ENCODE results near the gene PSMD2. TPM values are rescaled to one million over a fixed set of nuclear protein-coding genes. Genes with fewer than 3 reads are reported as not detected.
"Not testable (repeated sequence)": the region's sequence is repeated elsewhere in the genome, so short reads cannot be mapped to it uniquely, and the experiment has no call there.

The PSMD2 gene
- 469 TPM for polyA plus RNA-seq (2013, experiment 1 of 2; ENCODE audit: insufficient read length)
- polyA plus RNA-seq (2013, experiment 2 of 2; ENCODE audit: insufficient read length), result 203 TPM

GRCh38 chr3:184298759-184299487 lies at the start of gene PSMD2:
PSMD2 (plus strand) TSS chr3:184299241; CDS start chr3:184299267, 26 bp downstream.
- peak; percentile 96 for DNase-seq

DNA sequence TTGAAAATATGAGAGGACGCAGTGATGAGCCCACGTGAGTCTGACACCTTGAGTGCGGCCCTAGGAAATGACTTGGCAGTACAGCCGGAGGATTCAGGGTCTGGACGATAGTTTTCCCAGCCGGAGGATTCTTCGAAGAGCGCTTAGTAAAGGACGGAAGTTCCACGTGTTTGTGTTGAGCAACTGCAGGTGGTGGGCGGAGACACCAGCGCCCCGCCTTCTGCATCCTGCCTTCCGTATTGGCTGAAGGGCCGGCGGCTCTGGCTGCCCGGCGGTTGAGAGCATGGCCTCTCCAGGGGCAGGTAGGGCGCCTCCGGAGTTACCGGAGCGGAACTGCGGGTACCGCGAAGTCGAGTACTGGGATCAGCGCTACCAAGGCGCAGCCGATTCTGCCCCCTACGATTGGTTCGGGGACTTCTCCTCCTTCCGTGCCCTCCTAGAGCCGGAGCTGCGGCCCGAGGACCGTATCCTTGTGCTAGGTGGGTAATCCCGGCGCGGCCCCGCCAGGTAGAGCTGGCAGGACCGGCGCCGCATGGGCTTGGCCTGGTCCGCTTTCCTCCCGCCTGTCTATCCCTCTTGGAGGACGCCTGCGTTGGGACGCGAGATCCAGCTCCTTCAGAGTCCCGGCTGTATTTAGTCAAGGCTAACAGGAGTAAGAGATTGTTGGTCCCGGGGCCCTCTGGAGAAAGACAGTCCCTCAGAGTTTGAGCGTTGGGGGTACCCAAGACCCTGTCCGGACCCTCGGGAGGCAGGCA lies 49.5 kb upstream of the PSMD2 start, which contains the start of gene EEF1AKMT4:
TSS of gene EEF1AKMT4 (plus strand) at position 261 of the 755 bp plus-strand sequence. CDS start at position 284, 23 bp downstream.
- DNase-seq, result peak; percentile 97

DNA sequence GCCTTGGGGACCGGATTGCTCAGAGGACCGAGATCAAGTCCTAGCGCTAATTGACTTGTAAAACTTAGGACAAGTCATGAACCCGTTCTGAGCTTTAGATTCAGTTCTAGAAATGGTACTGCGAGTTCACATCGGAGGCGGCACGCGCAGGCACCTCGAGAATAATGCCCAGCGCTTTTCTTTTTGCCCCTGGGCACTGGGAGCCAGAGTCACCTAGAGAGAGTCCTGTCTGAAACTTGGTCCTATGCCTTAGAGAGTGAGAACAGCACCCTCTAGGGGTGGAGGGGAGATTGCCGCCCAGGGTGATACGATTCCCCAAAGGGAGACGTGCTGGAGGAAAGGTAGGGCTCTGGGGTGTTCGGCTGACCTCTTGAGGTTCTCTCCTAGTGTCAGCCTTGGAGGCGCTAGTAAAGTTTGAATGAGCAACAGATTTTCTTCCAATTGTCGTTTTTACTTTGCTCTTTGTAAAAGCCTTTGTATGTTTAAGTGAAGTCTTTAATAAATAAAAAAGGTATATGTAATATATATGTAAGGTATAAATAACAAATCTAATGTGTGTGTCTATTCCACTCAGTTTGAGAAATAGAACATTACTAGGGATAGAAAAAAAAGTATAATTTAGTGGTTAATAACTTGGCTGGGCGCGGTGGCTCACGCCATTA lies 48.7 kb upstream of the PSMD2 start:
- peak; percentile 87 for DNase-seq

DNA sequence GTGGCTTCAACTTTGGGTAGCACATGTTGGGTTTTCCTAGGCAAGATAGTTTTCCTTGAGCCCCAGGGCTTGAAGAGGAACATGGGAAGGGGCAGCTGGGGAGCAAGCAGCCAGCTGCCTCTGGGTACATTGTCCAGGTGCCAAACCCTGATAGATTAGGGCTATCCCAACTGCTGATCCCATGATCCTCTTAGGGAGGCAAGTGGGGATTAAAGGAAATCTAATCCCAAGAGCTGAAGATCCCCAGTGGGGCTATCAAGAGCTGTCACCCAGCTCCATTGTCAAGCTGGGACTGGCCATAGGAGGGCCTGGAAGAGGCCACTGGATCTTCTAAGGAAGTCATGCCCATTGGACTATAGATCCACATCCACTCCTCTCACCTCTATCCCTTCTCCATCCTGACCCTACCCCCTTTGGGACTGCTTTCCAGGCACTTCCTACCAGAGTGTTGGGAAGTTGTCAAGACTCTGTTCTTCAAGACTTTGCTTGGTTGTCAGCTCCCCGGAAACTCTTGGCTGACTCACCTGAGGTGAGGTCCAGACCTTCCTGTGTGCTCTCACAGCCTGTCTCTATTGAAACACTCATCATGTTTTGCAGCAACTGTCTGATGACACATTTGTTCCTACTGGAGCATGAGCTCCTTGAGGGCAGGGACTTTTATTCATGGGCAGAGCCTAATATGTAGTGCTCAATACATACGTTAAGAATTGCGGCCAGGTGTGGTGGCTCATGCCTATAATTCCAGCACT lies 43.6 kb upstream of the PSMD2 start:
- no peak for DNase-seq

GRCh38 chr3:184257083-184257915 lies 41.7 kb upstream of the PSMD2 start:
- DNase-seq, result no peak

DNA sequence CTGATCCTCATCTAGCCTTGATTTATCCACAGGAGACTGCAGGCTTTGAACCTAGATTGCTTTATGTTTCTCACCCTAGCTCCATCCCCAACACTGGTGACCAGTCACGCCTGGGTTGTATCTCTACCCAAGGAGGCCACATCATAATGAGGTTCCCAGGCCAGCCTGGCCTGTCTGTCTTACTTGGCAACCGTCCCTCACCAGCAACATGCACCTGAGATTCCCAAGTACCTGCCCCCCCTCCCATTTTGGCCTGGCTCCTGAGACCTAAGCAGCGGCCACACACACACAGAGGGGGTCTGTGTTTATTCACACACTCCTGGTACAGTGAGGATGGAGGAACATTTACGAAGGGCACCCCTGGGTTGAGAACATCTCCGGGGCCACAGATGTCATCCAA lies 40.1 kb upstream of the PSMD2 start:
- DNase-seq, result no peak

GRCh38 chr3:184259396-184259877 lies 39.6 kb upstream of the PSMD2 start:
- DNase-seq, result no peak

- DNase-seq, result peak; percentile 31
These were observed 38.9 kb upstream of the PSMD2 start for GRCh38 chr3:184259878-184260723.

DNA sequence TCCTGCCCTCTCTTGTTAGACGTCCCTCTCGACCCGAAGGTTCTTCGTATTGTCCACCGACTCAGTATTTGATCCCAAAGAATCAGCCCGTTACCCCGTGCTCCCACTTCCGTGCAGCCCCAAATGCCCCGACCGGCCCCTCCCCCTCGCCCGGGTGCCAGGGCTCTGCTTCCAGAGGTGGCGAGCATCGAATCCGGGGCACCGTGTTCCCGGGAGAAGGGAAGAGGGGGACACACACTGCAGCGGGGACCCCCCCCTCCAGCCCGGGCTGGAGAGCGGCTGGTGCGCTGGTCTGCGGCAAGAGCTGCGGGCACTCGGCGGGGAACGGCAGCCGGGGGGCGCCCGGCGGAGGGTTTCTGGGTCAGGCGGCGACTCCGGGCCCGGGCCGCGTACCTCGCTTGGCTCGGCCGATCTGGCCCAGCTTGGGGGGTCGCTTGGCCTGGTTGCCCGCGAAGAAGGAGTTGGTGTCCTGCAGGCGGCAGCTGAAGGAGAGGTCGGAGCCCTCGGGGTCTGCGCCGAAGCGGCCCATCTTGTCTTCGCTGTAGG lies 38.2 kb upstream of the PSMD2 start:
- no peak for DNase-seq

DNA sequence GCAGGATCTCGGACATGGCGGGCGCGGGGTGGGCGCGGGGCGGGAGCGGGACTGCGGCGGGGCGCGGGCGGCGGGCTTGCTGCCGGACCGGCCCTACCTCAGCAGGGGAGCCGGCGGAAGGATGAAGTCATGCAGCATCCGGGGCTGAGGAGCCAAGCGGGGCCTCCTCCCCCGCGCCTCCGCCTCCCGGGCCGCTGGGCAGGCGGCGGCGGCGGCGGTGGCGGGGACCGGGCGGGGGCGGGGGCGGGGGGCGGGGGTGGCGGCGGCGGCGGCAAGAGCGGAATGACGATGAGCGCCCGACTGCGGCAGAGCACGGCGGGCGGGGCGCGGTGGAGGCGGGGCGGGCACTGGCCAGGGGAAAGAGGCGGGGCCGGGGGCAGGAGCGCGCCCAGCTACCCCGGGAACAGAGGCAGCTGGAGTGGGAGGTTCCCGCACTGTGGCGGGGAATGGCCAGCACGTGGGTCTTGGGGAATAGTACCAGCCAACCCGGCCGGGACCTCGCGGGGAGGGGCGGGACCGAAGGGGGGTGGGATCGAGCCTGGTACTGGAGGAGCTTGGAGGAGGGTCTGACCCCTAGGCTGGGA lies 37.7 kb upstream of the PSMD2 start, which contains the start of gene CAMK2N2:
TSS of gene CAMK2N2 (minus strand) at position 284 of the 584 bp plus-strand sequence. CDS start at position 16, 268 bp downstream.
- DNase-seq, result peak; percentile 58

DNA sequence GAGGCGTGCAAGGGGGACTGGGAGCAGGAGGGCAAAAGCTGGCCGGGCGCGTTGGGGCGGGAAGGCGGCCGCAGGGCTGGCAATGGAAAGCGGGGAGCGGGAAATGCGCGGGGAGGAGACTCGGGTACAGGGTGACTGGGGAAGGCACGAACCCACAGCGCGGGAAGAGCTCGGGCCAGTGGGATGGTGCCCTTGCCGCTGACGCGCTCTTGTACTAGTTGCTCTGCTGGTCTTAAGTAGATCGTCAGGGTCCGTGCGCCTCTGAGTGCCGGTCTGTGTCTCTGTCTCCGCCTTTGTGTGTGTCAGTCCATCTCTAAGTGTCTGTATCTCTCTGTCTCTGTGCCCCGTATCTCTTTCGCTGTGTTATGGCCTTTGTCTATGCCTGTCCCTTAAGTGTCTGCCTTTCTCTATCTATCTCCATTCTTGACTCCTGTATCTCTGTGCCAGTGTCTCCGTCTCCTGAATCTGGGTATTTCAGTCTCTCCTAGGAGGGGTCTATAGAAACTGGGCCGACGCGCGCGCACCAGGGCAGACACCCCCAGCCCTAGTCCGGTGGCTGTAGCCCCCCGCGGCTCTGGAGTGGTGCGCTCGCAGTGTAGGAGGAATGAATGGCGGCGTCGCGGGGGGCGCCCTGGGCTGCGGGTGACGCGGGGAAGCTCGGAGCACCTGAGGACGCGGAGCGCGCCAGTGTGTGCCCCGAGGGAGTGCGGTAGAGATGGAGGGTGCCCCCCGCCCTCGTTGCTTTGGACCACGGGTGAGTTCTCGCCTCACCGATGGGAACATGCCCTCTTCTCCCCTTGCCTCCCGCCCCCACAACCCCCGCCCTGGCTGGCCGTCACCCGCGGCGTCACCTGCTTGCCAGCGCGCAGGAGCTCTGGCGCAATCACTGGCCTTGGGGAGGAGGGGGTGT lies 36.9 kb upstream of the PSMD2 start:
- DNase-seq, result peak; percentile 13

DNA sequence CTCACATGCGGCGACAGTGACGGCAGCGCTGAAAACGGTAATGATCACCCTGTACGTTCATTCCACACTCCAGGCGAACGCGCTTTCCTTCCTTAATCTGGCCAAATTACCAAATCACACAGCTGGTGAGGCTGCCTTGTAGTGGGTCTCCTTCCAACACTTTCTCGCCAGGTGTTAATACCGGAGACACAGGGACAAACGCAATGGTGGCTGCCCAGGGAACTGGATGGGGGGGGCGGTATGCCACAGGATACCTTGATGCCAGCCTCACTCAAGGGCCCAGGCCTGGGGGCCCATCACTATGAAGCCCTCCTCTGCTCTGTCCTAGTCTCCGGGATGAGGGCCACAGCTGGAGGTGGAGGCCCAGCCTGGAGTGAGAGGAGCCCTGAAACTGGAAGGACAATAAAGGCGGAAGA lies 36.3 kb upstream of the PSMD2 start:
- no peak for DNase-seq

DNA sequence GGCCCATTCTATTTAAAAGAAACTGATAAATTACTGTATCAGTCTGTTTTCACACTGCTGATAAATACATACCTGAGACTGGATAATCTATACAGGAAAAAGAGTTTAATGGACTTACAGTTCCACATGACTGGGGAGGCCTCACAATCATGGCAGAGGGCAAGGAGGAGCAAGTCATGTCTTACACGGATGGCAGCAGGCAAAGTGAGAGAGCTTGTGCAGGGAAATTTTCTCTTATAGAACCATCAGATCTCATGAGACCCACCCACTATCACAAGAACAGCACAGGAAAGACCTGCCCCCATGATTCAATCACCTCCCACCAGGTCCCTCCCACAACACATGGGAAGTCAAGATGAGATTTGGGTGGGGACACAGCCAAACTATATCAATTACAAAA lies 31.8 kb upstream of the PSMD2 start:
- not testable (repeated sequence) for DNase-seq

DNA sequence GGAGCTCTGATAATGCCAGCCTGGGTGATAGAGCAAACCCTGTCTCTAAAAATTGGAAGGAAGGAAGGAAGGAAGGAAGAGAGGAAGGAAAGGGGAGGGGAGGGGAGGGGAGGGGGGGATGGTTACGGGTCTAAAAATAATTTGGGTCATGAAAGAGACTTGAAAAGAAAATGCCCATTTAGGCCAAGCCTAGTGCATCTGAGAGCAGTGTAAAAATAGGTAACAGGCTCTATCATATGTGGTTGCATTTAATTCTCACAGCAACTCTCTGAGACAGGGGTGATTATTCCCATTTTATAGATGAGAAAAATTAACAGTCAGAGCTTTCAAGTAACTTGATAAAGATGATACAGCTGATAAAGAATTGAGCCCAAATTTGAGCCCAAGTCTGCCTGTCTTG lies 26.8 kb upstream of the PSMD2 start:
- no peak for DNase-seq

- no peak for DNase-seq
These were observed 23.7 kb upstream of the PSMD2 start for GRCh38 chr3:184275381-184275701.

- DNase-seq, result peak; percentile 9
These were observed 22.8 kb upstream of the PSMD2 start, which contains the start of gene ECE2 for GRCh38 chr3:184275961-184276910. ECE2 (plus strand) TSS chr3:184276022; CDS start chr3:184276154, 132 bp downstream.

DNA sequence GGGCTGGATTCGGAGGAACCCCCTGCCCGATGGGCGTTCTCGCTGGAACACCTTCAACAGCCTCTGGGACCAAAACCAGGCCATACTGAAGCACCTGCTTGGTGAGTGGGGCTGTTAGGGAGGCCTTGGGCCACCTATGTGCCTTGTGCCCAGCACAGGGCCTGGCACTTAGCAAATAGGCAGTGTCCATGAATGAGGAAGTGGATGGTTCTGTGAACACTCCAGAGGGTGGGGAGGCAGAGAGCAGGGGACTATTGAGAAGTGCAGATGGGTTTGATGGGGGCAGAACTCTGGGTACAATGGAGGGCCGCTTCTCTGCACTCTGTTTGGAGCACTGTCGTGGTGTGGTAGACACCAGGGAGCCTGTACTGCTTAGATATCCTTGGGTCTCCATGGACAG lies 21.7 kb upstream of the PSMD2 start:
- no peak for DNase-seq

Data from fibroblast of skin of back (primary cell).